HG02970 (cell line): Measurements from ENCODE around the gene MPRIP.

Source experiments
- ATAC-seq: cut with Tn5 transposase; IDR thresholded peaks from one replicate; pipeline ENCODE4 v1.9.1; 2021; ENCODE audit warnings: mild to moderate bottlenecking, moderate library complexity, moderate number of reproducible peaks; ENCODE audit not compliant: unreplicated experiment, low FRiP score

Gene MPRIP

GRCh38 chr17:17028878-17029535 lies 13.2 kb upstream of the MPRIP start:
- no peak for ATAC-seq

GRCh38 chr17:17029938-17030337 lies 12.3 kb upstream of the MPRIP start:
- no peak for ATAC-seq

- no peak for ATAC-seq
Measured at GRCh38 chr17:17030515-17031211, 11.6 kb upstream of the MPRIP start.

- no peak for ATAC-seq
Measured at GRCh38 chr17:17032131-17032692, 10.0 kb upstream of the MPRIP start.

- no peak for ATAC-seq
Measured at GRCh38 chr17:17033466-17033865, 8.8 kb upstream of the MPRIP start.

- ATAC-seq: no peak
Measured at GRCh38 chr17:17034026-17034425, 8.2 kb upstream of the MPRIP start.

GRCh38 chr17:17034496-17035075 lies 7.7 kb upstream of the MPRIP start:
- ATAC-seq: no peak

GRCh38 chr17:17035490-17035889 lies 6.8 kb upstream of the MPRIP start:
- ATAC-seq: no peak

- ATAC-seq: no peak
Measured at GRCh38 chr17:17035920-17036523, 6.2 kb upstream of the MPRIP start.

- no peak for ATAC-seq
Measured at GRCh38 chr17:17036524-17036998, 5.7 kb upstream of the MPRIP start.

GRCh38 chr17:17039911-17040310 lies 2.3 kb upstream of the MPRIP start:
- ATAC-seq: no peak

GRCh38 chr17:17041018-17041521 lies 1.2 kb upstream of the MPRIP start:
- no peak for ATAC-seq

GRCh38 chr17:17041571-17042383 lies 480 bp upstream of the MPRIP start:
- peak; percentile 86 for ATAC-seq

GRCh38 chr17:17042851-17043460 lies 699 bp downstream of the MPRIP start:
- no peak for ATAC-seq

GRCh38 chr17:17043461-17044271 lies 1.4 kb downstream of the MPRIP start:
- ATAC-seq: no peak

- ATAC-seq: no peak
Measured at GRCh38 chr17:17044846-17045561, 2.7 kb downstream of the MPRIP start.

GRCh38 chr17:17048106-17048505 lies 5.8 kb downstream of the MPRIP start:
- no peak for ATAC-seq
